Panc1 (cell line): ENCODE data around the gene INPP5D.

Source experiments
- CTCF ChIP-seq: fragments of 450-650 bp; IDR thresholded peaks from 2 replicates; pipeline ENCODE4 v1.5.1; 2017; ENCODE audit warnings: mild to moderate bottlenecking
- POLR2AphosphoS5 ChIP-seq: IDR thresholded peaks from 2 replicates; pipeline ENCODE4 v1.6.1; 2012; ENCODE audit warnings: mild to moderate bottlenecking, low read depth, low read length, moderate library complexity
- REST ChIP-seq, 2 experiments: IDR thresholded peaks; 2 replicates each; pipeline ENCODE4 v1.6.1; 2011 to 2012; ENCODE audit warnings: low read depth in 2 of 2, control low read depth in 1 of 2, low read length in 1 of 2, mild to moderate bottlenecking in 1 of 2, moderate library complexity in 1 of 2; ENCODE audit not compliant: insufficient read depth in 1 of 2
- SIN3A ChIP-seq: IDR thresholded peaks from 2 replicates; pipeline ENCODE4 v1.6.1; 2012; ENCODE audit warnings: low read depth, mild to moderate bottlenecking, low read length, moderate library complexity, borderline replicate concordance; ENCODE audit not compliant: insufficient read depth

GRCh38 chr2:233171344-233171743 lies 111.2 kb downstream of the INPP5D start:
- TF ChIP-seq CTCF (no peak), POLR2AphosphoS5 (no peak), SIN3A (no peak), REST (IDR thresholded peaks at IDR 0.05; ENCODE audit: insufficient read depth in 1 of 2, low read depth in 2 of 2, low read length in 1 of 2) (no peak)
